ENCODE data around the gene ATP5F1B. TPM values are rescaled to one million over a fixed set of nuclear protein-coding genes. Genes with fewer than 3 reads are reported as not detected.

ATP5F1B gene
- total RNA-seq, 6 experiments from 2014 or later = 690 to 799 (median 765) TPM

- DNase-seq = no peak
- Mint-ChIP-seq H3K9me3 (no peaks in the 10 kb centered on the region), H3K27me3 (ENCODE audit: insufficient read depth) (peaks cover 1% of the 10 kb centered on the region), H3K27ac (peak overlapping the region; percentile 98), H3K36me3 (ENCODE audit: low read depth) (peaks cover 48% of the 10 kb centered on the region), H3K4me3 (peak overlapping the region; percentile 98), H3K4me1 (ENCODE audit: low read depth) (peaks cover 25% of the 10 kb centered on the region)
- TF ChIP-seq CTCF (IDR thresholded peaks at IDR 0.05) = no peak
Measured at GRCh38 chr12:56644654-56645053, 1.1 kb downstream of the ATP5F1B start.

- DNase-seq = no peak
- Mint-ChIP-seq H3K4me3 (no peak overlapping the region), H3K27me3 (ENCODE audit: insufficient read depth) (peaks cover 1% of the 10 kb centered on the region), H3K27ac (no peak overlapping the region), H3K9me3 (no peaks in the 10 kb centered on the region), H3K4me1 (ENCODE audit: low read depth) (peaks cover 41% of the 10 kb centered on the region), H3K36me3 (ENCODE audit: low read depth) (peaks cover 64% of the 10 kb centered on the region)
- TF ChIP-seq CTCF (IDR thresholded peaks at IDR 0.05) = no peak
Measured at GRCh38 chr12:56641219-56641618, 4.6 kb downstream of the ATP5F1B start.

- peaks cover 2% of the 10 kb centered on the region for H3K27me3 Mint-ChIP-seq (ENCODE audit: insufficient read depth)
- no peak for DNase-seq
- no peak for TF ChIP-seq CTCF (IDR thresholded peaks at IDR 0.05)
- peaks cover 41% of the 10 kb centered on the region for H3K4me1 Mint-ChIP-seq (ENCODE audit: low read depth)
- no peaks in the 10 kb centered on the region for H3K9me3 Mint-ChIP-seq
- peaks cover 38% of the 10 kb centered on the region for H3K36me3 Mint-ChIP-seq (ENCODE audit: low read depth)
- H3K27ac Mint-ChIP-seq = peak overlapping the region; percentile 97
- H3K4me3 Mint-ChIP-seq = no peak overlapping the region
Measured at GRCh38 chr12:56637621-56638020, 8.2 kb downstream of the ATP5F1B start.

GRCh38 chr12:56636675-56637540, 8.9 kb downstream of the ATP5F1B start:
- peaks cover 48% of the 10 kb centered on the region for H3K4me1 Mint-ChIP-seq (ENCODE audit: low read depth)
- TF ChIP-seq CTCF (IDR thresholded peaks at IDR 0.05) = peak; percentile 79
- peaks cover 2% of the 10 kb centered on the region for H3K27me3 Mint-ChIP-seq (ENCODE audit: insufficient read depth)
- peak; percentile 99 for DNase-seq
- peaks cover 32% of the 10 kb centered on the region for H3K36me3 Mint-ChIP-seq (ENCODE audit: low read depth)
- H3K27ac Mint-ChIP-seq = peak overlapping the region; percentile 97
- H3K4me3 Mint-ChIP-seq = peak overlapping the region; percentile 97
- H3K9me3 Mint-ChIP-seq = no peaks in the 10 kb centered on the region

GRCh38 chr12:56635806-56636674, 9.7 kb downstream of the ATP5F1B start:
- H3K27me3 Mint-ChIP-seq (ENCODE audit: insufficient read depth) = peaks cover 2% of the 10 kb centered on the region
- no peaks in the 10 kb centered on the region for H3K9me3 Mint-ChIP-seq
- DNase-seq = peak; percentile 78
- no peak for TF ChIP-seq CTCF (IDR thresholded peaks at IDR 0.05)
- peaks cover 32% of the 10 kb centered on the region for H3K36me3 Mint-ChIP-seq (ENCODE audit: low read depth)
- H3K27ac Mint-ChIP-seq = peak overlapping the region; percentile 97
- peaks cover 57% of the 10 kb centered on the region for H3K4me1 Mint-ChIP-seq (ENCODE audit: low read depth)
- H3K4me3 Mint-ChIP-seq = peak overlapping the region; percentile 97

All from HFFc6 (cell line).